ENCODE results near the gene ARAP3.

DNA sequence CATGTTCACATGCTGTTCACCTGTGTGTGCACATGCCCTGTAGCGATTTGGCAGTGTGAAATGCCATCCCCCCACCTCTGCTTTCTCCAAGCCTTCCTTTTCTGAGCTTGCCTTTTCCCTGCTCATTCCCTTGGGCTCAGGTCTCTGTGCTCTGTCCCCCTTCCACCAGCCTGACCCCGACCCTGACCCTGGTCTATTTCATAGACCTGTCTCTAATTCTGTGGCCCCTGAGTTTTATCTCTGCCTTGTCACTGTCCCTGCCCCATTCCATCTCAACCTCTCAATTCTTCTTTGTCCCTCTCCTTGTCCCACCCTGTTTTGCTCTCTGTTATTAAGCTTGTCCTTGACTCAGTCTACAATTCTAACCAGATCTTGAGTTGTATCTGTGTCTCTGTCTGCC is 735 bp downstream of the ARAP3 start:
- TF ChIP-seq TAF1 (IDR thresholded peaks at IDR 0.05; ENCODE audit: low read depth) (no peak), CREB1 (IDR thresholded peaks at IDR 0.05; ENCODE audit: low read depth) (no peak), EP300 (IDR thresholded peaks at IDR 0.05; ENCODE audit: borderline replicate concordance) (no peak), ZBTB7A (IDR thresholded peaks at IDR 0.05; ENCODE audit: low read depth) (no peak), EGR1 (IDR thresholded peaks at IDR 0.05) (no peak), YY1 (IDR thresholded peaks at IDR 0.05; ENCODE audit: low read depth) (no peak), FOXM1 (IDR thresholded peaks at IDR 0.05; ENCODE audit: borderline replicate concordance, low read depth) (no peak), CEBPB (IDR thresholded peaks at IDR 0.05) (no peak), TCF12 (IDR thresholded peaks at IDR 0.05; ENCODE audit: low read depth) (no peak)
- TF ChIP-seq, protein P1, sequence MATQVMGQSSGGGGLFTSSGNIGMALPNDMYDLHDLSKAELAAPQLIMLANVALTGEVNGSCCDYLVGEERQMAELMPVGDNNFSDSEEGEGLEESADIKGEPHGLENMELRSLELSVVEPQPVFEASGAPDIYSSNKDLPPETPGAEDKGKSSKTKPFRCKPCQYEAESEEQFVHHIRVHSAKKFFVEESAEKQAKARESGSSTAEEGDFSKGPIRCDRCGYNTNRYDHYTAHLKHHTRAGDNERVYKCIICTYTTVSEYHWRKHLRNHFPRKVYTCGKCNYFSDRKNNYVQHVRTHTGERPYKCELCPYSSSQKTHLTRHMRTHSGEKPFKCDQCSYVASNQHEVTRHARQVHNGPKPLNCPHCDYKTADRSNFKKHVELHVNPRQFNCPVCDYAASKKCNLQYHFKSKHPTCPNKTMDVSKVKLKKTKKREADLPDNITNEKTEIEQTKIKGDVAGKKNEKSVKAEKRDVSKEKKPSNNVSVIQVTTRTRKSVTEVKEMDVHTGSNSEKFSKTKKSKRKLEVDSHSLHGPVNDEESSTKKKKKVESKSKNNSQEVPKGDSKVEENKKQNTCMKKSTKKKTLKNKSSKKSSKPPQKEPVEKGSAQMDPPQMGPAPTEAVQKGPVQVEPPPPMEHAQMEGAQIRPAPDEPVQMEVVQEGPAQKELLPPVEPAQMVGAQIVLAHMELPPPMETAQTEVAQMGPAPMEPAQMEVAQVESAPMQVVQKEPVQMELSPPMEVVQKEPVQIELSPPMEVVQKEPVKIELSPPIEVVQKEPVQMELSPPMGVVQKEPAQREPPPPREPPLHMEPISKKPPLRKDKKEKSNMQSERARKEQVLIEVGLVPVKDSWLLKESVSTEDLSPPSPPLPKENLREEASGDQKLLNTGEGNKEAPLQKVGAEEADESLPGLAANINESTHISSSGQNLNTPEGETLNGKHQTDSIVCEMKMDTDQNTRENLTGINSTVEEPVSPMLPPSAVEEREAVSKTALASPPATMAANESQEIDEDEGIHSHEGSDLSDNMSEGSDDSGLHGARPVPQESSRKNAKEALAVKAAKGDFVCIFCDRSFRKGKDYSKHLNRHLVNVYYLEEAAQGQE (IDR thresholded peaks at IDR 0.05; ENCODE audit: low read depth) = no peak
- TF ChIP-seq, protein P2, sequence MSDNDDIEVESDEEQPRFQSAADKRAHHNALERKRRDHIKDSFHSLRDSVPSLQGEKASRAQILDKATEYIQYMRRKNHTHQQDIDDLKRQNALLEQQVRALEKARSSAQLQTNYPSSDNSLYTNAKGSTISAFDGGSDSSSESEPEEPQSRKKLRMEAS (IDR thresholded peaks at IDR 0.05) = no peak
- TF ChIP-seq, protein P3, sequence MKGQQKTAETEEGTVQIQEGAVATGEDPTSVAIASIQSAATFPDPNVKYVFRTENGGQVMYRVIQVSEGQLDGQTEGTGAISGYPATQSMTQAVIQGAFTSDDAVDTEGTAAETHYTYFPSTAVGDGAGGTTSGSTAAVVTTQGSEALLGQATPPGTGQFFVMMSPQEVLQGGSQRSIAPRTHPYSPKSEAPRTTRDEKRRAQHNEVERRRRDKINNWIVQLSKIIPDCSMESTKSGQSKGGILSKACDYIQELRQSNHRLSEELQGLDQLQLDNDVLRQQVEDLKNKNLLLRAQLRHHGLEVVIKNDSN (IDR thresholded peaks at IDR 0.05) = no peak
